Measurements from ENCODE around the gene SERPINA9.
"Not testable (repeated sequence)": the region's sequence is repeated elsewhere in the genome, so short reads cannot be mapped to it uniquely, and the experiment has no call there.

SERPINA9 gene

DNA sequence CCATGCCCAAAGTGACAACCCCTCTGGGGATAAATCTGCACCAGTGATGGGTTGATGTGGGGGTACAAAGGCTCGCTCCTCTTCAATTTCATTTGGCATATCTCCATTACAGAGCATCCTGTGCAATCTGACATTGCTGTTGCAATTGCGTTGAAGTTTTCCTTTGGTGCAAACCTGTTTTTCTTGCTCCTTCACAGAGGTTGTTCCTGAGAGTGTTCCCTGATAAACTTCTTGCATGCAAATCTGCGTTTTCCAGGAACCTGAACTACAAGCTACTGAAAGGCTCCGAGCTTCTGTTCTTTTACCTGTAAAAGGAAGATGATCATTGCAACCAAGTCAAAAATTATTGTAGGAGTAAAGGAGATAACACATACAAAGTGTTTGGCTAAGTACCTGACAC lies 49.5 kb downstream of the SERPINA9 start:
- ATAC-seq (no peak), DNase-seq (no peak)

DNA sequence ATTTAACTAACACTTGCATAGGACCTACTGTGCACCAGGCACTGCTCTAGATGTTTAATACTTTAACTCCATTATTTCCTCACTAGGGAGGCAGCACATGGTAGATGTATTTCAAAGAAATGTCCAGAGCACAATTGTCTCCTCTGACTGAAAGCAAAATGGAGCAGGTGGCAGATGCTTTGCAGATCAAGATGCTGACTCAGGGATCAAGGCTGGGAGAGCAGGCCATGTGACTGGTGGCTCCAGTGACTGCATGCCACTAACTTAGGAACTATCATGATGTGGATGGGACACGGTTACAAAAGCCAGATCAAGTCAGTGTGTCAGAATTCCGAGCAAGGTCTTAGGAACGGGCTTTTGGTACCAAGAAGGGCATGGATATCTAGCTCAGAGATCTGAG lies 51.6 kb downstream of the SERPINA9 start:
- ATAC-seq: no peak
- DNase-seq: no peak

DNA sequence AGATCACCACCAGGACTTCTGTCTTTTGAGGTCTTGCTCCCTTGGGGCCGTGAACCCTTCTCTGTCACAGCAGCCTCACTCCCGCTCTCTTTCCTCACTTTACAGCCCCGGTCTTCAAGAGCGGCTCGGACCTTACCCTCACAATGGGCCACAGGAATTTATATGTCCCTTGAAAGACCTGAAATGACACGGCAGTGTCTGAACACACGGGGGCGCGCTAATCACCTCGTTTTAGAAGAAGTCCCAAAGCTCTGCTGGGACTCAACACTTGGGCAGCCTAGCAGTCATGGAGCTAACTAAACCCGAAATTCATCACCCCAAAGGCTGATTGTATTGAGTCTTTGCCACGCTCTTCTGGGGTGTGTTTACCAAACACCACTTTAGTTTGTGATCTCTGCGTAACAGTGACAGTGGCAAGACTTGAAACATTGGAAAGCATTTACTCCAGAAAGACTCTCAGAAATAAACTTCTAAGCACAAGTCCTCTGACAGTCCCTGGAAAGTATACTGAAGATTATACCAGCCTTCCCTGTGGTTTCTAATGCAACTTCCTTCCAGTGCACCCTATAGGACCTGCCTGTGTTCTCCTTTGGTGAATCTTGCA lies 52.4 kb downstream of the SERPINA9 start:
- ATAC-seq (no peak), DNase-seq (peak; percentile 59)

DNA sequence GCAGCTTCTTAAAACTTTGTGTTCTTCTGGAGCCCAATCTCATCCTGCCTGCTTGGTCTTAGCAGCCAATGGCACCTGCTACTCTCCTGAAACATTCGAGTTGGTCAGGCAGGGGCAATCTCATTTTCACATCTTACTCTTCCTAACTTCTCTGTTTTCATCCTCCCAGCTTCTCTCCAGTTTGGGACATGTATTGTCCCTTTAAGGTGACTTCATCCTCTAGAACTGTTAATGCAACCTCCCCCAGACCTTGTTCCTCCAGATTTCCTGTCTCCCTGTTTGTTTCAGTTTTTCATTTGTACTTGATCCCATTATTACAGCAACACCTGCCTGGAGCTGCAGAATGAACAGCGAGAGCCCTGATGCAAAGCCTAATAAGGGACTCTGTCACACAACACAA lies 54.7 kb downstream of the SERPINA9 start:
- ATAC-seq: no peak
- no peak for DNase-seq

DNA sequence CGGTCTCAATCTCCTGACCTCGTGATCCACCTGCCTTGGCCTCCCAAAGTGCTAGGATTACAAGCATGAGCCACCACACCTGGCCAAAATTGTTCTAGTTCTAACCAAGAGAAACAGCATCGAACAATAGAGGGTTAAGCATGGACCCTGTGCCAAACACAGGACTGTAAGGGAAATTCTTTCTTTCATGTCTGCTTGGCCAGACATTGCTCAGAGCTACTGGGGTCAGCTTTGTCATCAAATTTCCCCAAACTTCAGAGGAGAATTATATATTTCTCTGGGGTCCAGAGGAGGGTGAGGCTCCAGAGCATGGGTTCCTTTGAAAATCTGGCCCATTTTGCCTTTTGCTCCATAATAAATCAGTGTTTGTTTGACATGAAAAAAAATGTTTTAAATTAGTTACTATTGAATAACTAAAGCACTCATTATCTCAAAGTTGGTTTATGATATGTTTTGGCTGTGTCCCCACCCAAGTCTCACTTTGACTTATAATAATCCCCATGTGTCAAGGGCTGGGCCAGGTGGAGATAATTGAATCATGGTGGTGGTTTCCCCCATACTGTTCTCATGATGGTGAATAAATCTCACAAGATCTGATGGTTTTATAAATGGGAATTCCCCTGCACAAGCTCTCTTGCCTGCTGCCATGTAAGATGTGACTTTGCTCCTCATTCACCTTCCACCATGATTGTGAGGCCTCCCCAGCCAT lies 58.3 kb downstream of the SERPINA9 start:
- not testable (repeated sequence) for ATAC-seq, DNase-seq

Measured in stimulated activated naive CD8-positive, alpha-beta T cell treated with anti-CD3 and anti-CD28 coated beads, Interleukin-15, Interleukin-2, amounts not matched to agents 100 U/mL and 50 U/mL, for 24 hours (primary cell).